Ovary (tissue), 3 donors: Measurements from ENCODE around the gene EEFSEC.

Source experiments
- CTCF ChIP-seq, 3 donors: fragments of 450-650 bp in 2 of 3; fragments of 200-600 bp in 1 of 3; IDR thresholded peaks; one replicate each; pipeline versions ENCODE4 v1.5.1 to v1.8.0; 2016 to 2022; ENCODE audit warnings: antibody characterized with exemption in 3 of 3, mild to moderate bottlenecking in 1 of 3
- EP300 ChIP-seq: sonication (generic); formaldehyde crosslinking; IDR thresholded peaks from one replicate; pipeline ENCODE4 v1.6.1; 2017; ENCODE audit warnings: antibody characterized with exemption
- donor health status: DM: no; HTN: no; CAD: no.

GRCh38 chr3:128297401-128298138, 144.3 kb downstream of the EEFSEC start:
- no peak for TF ChIP-seq CTCF (IDR thresholded peaks at IDR 0.05)
- TF ChIP-seq EP300 = no peak
